Nephron (organoid): ENCODE results near the gene MAML1.
A peak's percentile ranks its signal among the peaks of the same experiment; 100 is the strongest.

ENCODE experiments used
- H3K27ac Mint-ChIP-seq, 3 experiments: 2 replicates each; pipeline ENCODE4 v1.8.0; 2020; ENCODE audit warnings: mixed read lengths in 3 of 3, mild to moderate bottlenecking in 2 of 3, moderate library complexity in 1 of 3
- H3K27me3 Mint-ChIP-seq: 2 replicates; pipeline ENCODE4 v1.8.0; 2021; ENCODE audit warnings: low read depth, mild to moderate bottlenecking, moderate library complexity, mixed read lengths
- H3K36me3 Mint-ChIP-seq: 2 replicates; pipeline ENCODE4 v1.8.0; 2020; ENCODE audit warnings: low read depth, mixed read lengths
- H3K4me1 Mint-ChIP-seq: 2 replicates; pipeline ENCODE4 v1.8.0; 2020; ENCODE audit warnings: mixed read lengths
- H3K4me3 Mint-ChIP-seq, 3 experiments: 2 replicates each; pipeline ENCODE4 v1.8.0; 2020; ENCODE audit warnings: mild to moderate bottlenecking in 3 of 3, mixed read lengths in 3 of 3, moderate library complexity in 2 of 3
- H3K9me3 Mint-ChIP-seq: 2 replicates; pipeline ENCODE4 v1.8.0; 2020; ENCODE audit warnings: mixed read lengths
- TF ChIP-seq, protein P1 (sequence below), 3 experiments: fragments of 200-600 bp; sonication (generic); IDR thresholded peaks; one replicate each; pipeline ENCODE4 v1.5.0; 2021; ENCODE audit warnings: antibody characterized with exemption in 3 of 3; ENCODE audit not compliant: unreplicated experiment in 3 of 3

The MAML1 gene

DNA sequence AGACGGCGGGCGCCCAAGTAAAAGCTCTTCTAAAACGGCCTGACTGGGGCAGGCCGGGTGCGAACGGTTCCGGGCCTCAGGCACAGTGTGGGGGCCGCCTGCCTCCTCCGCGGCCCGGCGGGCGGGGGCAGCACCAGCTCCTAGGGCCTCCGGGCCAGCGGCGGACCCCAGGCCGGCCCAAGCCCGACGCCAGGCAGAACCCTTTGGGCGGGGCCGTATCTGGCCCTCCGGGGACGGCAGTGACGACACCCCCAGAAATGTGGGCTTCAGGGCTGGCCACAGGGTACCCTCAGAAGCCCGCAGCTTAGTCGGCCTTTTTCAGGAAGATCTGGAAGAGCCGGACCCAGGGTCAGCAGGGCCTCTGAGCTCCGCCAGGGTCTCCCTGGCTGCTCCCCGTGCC lies 65.1 kb downstream of the MAML1 start:
- peaks cover 10% of the 10 kb centered on the region for H3K27me3 Mint-ChIP-seq
- no peaks in the 10 kb centered on the region for H3K9me3 Mint-ChIP-seq
- TF ChIP-seq, protein P1, sequence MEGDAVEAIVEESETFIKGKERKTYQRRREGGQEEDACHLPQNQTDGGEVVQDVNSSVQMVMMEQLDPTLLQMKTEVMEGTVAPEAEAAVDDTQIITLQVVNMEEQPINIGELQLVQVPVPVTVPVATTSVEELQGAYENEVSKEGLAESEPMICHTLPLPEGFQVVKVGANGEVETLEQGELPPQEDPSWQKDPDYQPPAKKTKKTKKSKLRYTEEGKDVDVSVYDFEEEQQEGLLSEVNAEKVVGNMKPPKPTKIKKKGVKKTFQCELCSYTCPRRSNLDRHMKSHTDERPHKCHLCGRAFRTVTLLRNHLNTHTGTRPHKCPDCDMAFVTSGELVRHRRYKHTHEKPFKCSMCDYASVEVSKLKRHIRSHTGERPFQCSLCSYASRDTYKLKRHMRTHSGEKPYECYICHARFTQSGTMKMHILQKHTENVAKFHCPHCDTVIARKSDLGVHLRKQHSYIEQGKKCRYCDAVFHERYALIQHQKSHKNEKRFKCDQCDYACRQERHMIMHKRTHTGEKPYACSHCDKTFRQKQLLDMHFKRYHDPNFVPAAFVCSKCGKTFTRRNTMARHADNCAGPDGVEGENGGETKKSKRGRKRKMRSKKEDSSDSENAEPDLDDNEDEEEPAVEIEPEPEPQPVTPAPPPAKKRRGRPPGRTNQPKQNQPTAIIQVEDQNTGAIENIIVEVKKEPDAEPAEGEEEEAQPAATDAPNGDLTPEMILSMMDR (IDR thresholded peaks at IDR 0.05; ENCODE audit: unreplicated experiment in 3 of 3), result no peak
- peaks cover 13% of the 10 kb centered on the region for H3K4me1 Mint-ChIP-seq
- H3K36me3 Mint-ChIP-seq, result peaks cover 26% of the 10 kb centered on the region
- H3K4me3 Mint-ChIP-seq, result peak overlapping the region; percentile 45 to 53 (median 51)
- no peak overlapping the region for H3K27ac Mint-ChIP-seq

DNA sequence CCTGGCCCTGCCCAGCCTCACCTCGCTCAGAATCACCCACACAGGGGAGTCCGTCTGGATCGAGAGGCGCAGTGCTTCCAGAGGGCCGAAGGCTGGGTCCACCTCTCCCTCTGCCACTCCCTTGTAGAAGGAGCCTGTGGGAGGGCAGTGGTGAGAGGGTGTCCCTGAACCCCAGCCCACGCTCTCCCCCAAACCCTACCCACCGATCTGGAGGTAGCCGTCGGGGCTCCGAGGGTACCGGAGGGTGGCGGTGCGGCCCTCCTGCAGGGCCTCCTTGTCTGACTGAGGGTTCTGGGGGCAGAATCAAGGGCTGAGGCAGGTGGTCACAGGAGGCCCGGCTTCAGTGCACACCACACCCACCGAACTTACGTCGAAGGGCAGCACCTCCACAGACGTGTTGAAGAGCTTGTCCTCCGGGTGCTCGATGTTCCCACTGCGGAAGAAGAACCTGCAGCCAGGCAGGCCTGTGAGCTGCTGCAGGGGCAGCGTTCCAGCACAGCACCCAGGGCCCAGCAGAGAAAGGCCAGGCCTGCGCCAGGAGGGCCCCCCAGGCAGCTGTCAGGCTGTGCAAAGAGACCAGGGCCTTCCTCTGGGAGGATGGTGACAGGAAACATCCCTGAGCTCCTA lies 65.6 kb downstream of the MAML1 start:
- no peak overlapping the region for H3K27ac Mint-ChIP-seq
- peaks cover 26% of the 10 kb centered on the region for H3K36me3 Mint-ChIP-seq
- no peak overlapping the region for H3K4me3 Mint-ChIP-seq
- H3K9me3 Mint-ChIP-seq, result no peaks in the 10 kb centered on the region
- TF ChIP-seq, protein P1 (IDR thresholded peaks at IDR 0.05; ENCODE audit: unreplicated experiment in 3 of 3), result no peak
- H3K4me1 Mint-ChIP-seq, result peaks cover 13% of the 10 kb centered on the region
- H3K27me3 Mint-ChIP-seq, result peaks cover 10% of the 10 kb centered on the region

DNA sequence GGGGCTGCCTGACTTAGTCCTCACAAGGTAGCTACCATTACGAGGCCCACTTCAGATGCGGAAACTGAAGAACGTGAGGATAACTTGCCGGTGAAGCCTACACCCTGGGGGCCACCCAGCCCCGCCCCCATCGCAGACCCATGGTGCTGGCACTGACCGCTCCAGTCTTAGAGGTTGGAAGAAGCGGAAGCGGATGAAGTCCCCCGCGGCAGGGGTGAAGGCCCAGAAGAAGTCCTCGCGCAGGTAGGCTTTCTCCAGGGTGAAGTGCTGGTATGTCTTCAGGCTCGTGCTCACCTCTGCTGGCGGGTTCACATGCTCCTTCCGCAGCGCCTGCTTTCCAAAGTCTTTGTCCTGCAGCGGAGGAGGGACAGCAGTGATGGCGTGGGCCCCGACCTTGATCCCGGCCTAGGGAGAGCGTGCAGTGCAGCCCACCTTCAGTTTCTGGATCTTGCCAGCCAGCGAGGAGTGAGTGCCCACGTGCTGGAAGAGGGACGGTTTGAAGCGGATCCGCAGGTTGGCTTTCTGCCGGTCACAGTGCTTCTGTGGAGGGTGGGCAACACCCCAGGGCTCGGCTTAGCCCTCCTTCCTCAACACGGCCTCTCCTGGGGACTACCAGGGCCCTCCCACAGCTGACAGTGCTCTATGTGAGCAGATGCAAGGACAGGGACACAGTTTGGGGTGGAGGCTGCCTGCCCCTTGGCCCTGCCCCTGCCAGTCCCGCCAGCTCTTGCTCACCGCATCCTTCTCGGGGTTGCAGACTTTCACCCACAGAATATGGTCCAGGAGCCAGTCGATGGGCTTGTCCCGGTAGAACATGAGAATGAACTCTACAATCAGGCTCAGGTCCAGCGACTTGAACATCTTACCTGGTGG lies 66.4 kb downstream of the MAML1 start:
- H3K4me1 Mint-ChIP-seq, result peaks cover 8% of the 10 kb centered on the region
- TF ChIP-seq, protein P1 (IDR thresholded peaks at IDR 0.05; ENCODE audit: unreplicated experiment in 3 of 3), result no peak
- H3K4me3 Mint-ChIP-seq, result no peak overlapping the region
- H3K27ac Mint-ChIP-seq, result no peak overlapping the region
- H3K27me3 Mint-ChIP-seq, result peaks cover 10% of the 10 kb centered on the region
- no peaks in the 10 kb centered on the region for H3K9me3 Mint-ChIP-seq
- peaks cover 26% of the 10 kb centered on the region for H3K36me3 Mint-ChIP-seq

DNA sequence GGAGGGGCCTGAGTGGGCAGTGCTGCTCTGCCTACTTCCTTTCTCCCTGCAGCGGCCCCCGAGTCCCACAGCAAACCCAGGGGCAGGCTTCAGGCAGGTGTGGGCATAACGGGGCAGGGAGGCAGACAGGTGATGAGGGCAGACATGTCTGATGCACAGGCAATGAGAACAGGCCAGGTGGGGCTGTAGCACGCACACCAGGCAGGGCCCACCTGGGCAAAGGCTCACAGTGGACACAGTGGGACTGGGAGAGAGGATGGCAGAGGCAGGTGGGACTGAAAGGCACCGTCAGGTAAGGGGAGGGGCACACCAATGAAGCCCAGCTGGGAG lies 67.0 kb downstream of the MAML1 start:
- no peaks in the 10 kb centered on the region for H3K9me3 Mint-ChIP-seq
- peaks cover 26% of the 10 kb centered on the region for H3K36me3 Mint-ChIP-seq
- peaks cover 7% of the 10 kb centered on the region for H3K27me3 Mint-ChIP-seq
- no peak overlapping the region for H3K4me3 Mint-ChIP-seq
- H3K4me1 Mint-ChIP-seq, result peaks cover 11% of the 10 kb centered on the region
- TF ChIP-seq, protein P1 (IDR thresholded peaks at IDR 0.05; ENCODE audit: unreplicated experiment in 3 of 3), result no peak
- no peak overlapping the region for H3K27ac Mint-ChIP-seq

DNA sequence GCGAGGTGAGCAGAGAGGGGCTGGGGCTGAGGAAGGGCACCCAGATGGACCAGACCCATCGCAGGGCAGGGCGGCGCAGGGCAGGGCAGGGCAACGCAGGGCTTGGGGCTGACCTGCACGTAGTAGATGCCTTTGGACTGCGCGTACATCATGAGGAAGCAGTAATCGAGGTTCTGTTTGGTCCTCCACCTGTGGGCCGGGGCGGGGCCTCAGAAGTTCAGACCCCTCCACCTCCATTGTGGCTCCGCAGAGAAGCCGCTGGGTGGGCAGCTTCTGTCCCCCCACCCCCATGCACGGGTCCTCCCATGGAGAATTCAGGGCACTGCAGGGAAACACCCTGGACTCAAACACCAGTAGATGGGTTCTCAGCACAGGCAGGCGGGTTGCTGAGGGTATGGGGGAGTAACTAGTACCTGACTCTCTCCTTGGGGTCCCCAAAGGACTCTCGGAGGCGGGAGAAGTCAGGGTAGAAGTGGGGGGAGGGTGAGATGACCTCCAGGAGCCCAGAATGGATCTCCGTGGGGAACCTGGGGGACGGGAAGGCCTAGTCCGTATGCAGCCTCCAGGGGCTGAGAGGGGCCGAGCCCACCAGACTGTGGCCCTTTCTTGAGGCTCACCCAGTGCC lies 67.6 kb downstream of the MAML1 start:
- Mint-ChIP-seq H3K4me1 (peaks cover 13% of the 10 kb centered on the region), H3K27me3 (peaks cover 4% of the 10 kb centered on the region), H3K4me3 (no peak overlapping the region), H3K27ac (no peak overlapping the region), H3K36me3 (peaks cover 26% of the 10 kb centered on the region), H3K9me3 (no peaks in the 10 kb centered on the region)
- TF ChIP-seq, protein P1 (IDR thresholded peaks at IDR 0.05; ENCODE audit: unreplicated experiment in 3 of 3), result no peak
